HG02642 (cell line): ENCODE data around the gene CFAP77.

Experiments
- ATAC-seq: cut with Tn5 transposase; IDR thresholded peaks from one replicate; pipeline ENCODE4 v1.9.1; 2021; ENCODE audit warnings: mild to moderate bottlenecking; ENCODE audit not compliant: unreplicated experiment, poor library complexity

CFAP77 gene

GRCh38 chr9:132447346-132447745 lies 37.3 kb downstream of the CFAP77 start:
- ATAC-seq: no peak

- ATAC-seq: no peak
Observed at GRCh38 chr9:132447902-132448301, 37.9 kb downstream of the CFAP77 start.

- ATAC-seq: no peak
Observed at GRCh38 chr9:132451276-132451675, 41.3 kb downstream of the CFAP77 start.

GRCh38 chr9:132456241-132456640 lies 46.2 kb downstream of the CFAP77 start:
- ATAC-seq: no peak

GRCh38 chr9:132457504-132458236 lies 47.7 kb downstream of the CFAP77 start:
- no peak for ATAC-seq

GRCh38 chr9:132458432-132458831 lies 48.4 kb downstream of the CFAP77 start:
- no peak for ATAC-seq

- ATAC-seq: no peak
Observed at GRCh38 chr9:132459661-132460060, 49.6 kb downstream of the CFAP77 start.

- no peak for ATAC-seq
Observed at GRCh38 chr9:132460240-132460639, 50.2 kb downstream of the CFAP77 start.

- ATAC-seq: no peak
Observed at GRCh38 chr9:132461281-132461896, 51.4 kb downstream of the CFAP77 start.

- ATAC-seq: no peak
Observed at GRCh38 chr9:132461971-132462370, 52.0 kb downstream of the CFAP77 start.

GRCh38 chr9:132464547-132464946 lies 54.5 kb downstream of the CFAP77 start:
- no peak for ATAC-seq

GRCh38 chr9:132465131-132465635 lies 55.2 kb downstream of the CFAP77 start:
- no peak for ATAC-seq

GRCh38 chr9:132472199-132472598 lies 62.2 kb downstream of the CFAP77 start:
- ATAC-seq: no peak

GRCh38 chr9:132472599-132472998 lies 62.6 kb downstream of the CFAP77 start:
- ATAC-seq: no peak

- no peak for ATAC-seq
Observed at GRCh38 chr9:132474253-132474652, 64.2 kb downstream of the CFAP77 start.

- no peak for ATAC-seq
Observed at GRCh38 chr9:132478353-132479050, 68.5 kb downstream of the CFAP77 start.

- ATAC-seq: no peak
Observed at GRCh38 chr9:132479733-132480132, 69.7 kb downstream of the CFAP77 start.

- no peak for ATAC-seq
Observed at GRCh38 chr9:132481053-132481849, 71.2 kb downstream of the CFAP77 start.

- no peak for ATAC-seq
Observed at GRCh38 chr9:132482196-132482813, 72.3 kb downstream of the CFAP77 start.

- no peak for ATAC-seq
Observed at GRCh38 chr9:132485393-132485792, 75.4 kb downstream of the CFAP77 start.
